ENCODE measurements around the gene ACOT4. TPM values are rescaled to one million over a fixed set of nuclear protein-coding genes. Genes with fewer than 3 reads are reported as not detected.
"Not testable (repeated sequence)": the region's sequence is repeated elsewhere in the genome, so short reads cannot be mapped to it uniquely, and the experiment has no call there.

Gene ACOT4, protein sequence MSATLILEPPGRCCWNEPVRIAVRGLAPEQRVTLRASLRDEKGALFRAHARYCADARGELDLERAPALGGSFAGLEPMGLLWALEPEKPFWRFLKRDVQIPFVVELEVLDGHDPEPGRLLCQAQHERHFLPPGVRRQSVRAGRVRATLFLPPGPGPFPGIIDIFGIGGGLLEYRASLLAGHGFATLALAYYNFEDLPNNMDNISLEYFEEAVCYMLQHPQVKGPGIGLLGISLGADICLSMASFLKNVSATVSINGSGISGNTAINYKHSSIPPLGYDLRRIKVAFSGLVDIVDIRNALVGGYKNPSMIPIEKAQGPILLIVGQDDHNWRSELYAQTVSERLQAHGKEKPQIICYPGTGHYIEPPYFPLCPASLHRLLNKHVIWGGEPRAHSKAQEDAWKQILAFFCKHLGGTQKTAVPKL
- 1 to 10 TPM; 1.7 to 6.5 (median 2.4) TPM for total RNA-seq

DNA sequence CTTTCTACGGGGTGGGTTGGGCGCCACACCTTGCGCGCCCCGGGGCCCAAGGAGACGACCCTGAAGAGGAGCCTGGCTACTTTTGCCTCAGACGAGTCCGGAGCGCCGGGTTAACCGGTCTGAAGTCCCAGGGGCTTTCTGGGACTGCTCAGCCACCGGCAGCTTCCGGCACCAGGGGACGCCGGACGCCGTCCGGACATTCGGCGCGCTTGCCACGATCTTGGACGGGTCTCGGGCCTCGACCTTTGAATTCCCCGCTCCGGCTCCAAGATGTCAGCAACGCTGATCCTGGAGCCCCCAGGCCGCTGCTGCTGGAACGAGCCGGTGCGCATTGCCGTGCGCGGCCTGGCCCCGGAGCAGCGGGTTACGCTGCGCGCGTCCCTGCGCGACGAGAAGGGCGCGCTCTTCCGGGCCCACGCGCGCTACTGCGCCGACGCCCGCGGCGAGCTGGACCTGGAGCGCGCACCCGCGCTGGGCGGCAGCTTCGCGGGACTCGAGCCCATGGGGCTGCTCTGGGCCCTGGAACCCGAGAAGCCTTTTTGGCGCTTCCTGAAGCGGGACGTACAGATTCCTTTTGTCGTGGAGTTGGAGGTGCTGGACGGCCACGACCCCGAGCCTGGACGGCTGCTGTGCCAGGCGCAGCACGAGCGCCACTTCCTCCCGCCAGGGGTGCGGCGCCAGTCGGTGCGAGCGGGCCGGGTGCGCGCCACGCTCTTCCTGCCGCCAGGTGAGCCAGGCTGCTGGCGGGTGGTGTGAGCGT is at the start of gene ACOT4:
TSS of gene ACOT4 (plus strand) at position 184 of the 760 bp plus-strand sequence. CDS start at position 271, 87 bp downstream.
- ATAC-seq (ENCODE audit: low FRiP score) = peak; percentile 82
- TF ChIP-seq, protein P1, sequence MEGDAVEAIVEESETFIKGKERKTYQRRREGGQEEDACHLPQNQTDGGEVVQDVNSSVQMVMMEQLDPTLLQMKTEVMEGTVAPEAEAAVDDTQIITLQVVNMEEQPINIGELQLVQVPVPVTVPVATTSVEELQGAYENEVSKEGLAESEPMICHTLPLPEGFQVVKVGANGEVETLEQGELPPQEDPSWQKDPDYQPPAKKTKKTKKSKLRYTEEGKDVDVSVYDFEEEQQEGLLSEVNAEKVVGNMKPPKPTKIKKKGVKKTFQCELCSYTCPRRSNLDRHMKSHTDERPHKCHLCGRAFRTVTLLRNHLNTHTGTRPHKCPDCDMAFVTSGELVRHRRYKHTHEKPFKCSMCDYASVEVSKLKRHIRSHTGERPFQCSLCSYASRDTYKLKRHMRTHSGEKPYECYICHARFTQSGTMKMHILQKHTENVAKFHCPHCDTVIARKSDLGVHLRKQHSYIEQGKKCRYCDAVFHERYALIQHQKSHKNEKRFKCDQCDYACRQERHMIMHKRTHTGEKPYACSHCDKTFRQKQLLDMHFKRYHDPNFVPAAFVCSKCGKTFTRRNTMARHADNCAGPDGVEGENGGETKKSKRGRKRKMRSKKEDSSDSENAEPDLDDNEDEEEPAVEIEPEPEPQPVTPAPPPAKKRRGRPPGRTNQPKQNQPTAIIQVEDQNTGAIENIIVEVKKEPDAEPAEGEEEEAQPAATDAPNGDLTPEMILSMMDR (IDR thresholded peaks at IDR 0.05) = no peak
- DNase-seq (ENCODE audit: low spot score) = no peak

DNA sequence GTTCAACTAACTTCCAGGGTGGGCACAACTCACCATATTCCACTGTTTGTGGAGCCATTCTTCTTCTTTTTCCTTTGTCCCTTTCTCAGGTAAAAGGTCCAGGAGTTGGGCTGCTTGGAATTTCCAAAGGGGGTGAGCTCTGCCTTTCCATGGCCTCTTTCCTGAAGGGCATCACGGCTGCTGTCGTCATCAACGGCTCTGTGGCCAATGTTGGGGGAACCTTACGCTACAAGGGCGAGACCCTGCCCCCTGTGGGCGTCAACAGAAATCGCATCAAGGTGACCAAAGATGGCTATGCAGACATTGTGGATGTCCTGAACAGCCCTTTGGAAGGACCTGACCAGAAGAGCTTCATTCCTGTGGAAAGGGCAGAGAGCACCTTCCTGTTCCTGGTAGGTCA is 48.7 kb upstream of the ACOT4 start:
- not testable (repeated sequence) for DNase-seq (ENCODE audit: low spot score); ATAC-seq (ENCODE audit: low FRiP score)

DNA sequence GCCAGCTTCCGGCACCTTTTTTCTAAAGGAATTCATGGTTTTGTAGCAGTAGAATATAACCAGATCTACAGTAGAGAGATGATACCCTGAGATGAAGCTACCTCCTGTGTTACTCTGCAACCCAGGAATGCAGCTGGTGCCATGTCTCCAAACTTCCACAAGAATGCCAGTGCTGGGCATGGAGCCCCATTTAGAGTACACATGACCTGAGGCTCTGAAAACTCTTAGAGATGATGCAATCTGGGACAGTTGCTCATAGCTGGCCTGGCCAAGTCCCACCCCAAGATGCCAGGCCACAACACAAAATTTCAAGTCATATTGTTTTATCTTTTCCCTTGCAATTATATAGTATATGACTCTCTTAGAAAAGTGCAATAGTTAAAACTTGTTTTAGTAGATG is 46.3 kb upstream of the ACOT4 start:
- ATAC-seq (ENCODE audit: low FRiP score); DNase-seq (ENCODE audit: low spot score): not testable (repeated sequence)

DNA sequence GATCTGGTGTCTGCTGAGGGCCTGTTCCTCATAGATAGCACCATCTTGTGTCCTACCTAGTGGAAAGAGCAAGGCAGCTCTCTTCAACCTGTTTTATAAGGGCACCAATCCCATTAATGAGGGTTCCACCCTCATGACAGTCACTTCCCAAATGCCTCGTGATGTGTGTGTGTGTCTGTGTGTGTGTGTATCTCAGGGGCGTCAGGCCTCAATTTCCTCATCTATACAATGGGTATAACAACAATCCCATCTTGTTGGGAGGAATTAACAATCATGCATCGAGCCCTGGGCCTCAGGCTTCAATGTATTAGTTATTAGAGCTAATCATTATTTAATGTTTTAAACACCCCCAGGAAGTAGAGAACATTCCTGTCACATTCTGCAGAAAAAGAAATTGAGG is 42.6 kb upstream of the ACOT4 start:
- not testable (repeated sequence) for DNase-seq (ENCODE audit: low spot score); ATAC-seq (ENCODE audit: low FRiP score)

DNA sequence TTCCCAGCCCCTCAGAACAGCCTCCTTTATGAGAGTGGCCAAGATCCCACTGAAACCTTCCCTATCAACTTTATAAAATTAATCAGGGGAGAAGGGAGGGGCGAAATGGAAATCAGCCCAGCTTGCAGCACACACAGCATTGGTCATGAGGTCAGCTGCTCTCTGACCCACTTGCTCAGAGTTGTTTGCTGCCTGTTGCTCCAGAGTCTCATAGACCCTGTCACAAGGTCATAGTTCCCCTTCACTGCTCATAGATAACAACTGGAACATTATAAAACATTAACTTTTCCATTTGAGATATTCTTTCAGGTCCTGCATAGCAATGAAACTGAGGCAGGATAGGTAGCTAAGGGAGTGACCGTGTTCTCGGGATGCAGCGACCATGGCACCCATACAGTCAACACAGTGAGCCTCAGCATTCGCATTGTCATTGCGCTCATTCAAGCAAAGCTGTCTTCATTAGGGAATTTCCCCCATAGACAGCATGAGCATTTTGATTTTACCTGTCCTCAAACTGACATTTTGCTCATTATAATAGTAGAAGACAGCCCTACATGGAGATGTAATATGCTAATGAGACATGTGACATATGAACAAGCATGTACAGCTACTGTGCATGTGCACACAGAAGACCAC is 41.7 kb upstream of the ACOT4 start:
- not testable (repeated sequence) for ATAC-seq (ENCODE audit: low FRiP score); DNase-seq (ENCODE audit: low spot score)

DNA sequence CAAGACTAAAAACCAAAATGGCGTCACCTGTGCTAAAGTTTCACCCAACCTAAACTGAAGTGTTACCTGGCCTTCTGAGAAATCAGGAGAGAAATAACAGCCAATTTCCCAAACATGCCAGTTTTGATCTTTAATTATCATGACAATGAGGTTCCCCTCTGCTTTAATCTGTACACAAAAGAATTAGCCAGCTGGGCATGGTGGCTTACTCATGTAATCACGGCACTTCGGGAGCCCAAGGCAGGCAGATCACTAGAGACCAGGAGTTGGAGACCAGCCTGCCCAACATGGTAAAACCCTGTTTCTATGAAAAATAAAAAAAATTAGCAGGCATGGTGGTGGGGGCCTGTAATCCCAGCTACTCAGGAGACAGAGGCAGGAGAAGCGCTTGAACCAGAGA is 37.8 kb upstream of the ACOT4 start:
- no peak for DNase-seq (ENCODE audit: low spot score)
- TF ChIP-seq, protein P1 (IDR thresholded peaks at IDR 0.05) = no peak
- ATAC-seq (ENCODE audit: low FRiP score) = no peak

DNA sequence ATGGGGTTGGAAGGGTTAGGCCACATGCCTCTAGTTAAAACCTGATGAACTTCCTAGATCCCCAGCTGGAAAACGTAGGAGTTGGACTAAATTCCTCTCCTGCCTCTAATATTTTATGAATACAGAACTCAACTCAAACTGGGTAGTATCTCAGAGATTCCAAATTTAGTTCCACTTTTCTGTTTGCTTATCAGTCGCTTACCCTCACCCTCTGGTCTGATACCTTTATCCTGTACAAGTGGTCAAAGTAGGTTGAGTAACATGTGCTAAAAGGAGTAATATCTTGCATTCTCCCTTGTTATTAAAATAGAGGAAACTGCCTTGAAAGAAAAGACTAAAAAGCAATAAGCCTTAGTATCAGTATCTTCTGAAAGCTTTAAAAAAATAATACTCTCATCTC is 34.5 kb upstream of the ACOT4 start:
- not testable (repeated sequence) for DNase-seq (ENCODE audit: low spot score); ATAC-seq (ENCODE audit: low FRiP score)

DNA sequence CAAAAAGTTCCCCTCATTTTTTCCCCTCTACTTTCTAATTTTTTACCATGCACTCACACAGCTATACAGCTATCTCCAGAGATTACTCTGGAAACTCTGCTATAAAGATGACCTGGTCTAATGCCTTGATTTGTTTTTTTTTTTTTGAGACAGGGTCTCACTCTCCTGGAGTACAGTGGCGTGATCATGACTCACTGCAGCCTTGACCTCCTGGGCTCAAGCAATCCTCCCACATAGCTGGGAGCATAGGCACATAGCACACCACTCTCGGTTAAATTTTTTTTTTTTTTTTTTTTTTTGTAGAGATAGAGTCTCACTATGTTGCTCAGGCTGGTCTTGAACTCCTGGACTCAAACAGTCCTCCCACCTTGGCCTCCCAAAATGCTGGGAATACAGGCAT is 33.4 kb upstream of the ACOT4 start:
- DNase-seq (ENCODE audit: low spot score) = not testable (repeated sequence)

DNA sequence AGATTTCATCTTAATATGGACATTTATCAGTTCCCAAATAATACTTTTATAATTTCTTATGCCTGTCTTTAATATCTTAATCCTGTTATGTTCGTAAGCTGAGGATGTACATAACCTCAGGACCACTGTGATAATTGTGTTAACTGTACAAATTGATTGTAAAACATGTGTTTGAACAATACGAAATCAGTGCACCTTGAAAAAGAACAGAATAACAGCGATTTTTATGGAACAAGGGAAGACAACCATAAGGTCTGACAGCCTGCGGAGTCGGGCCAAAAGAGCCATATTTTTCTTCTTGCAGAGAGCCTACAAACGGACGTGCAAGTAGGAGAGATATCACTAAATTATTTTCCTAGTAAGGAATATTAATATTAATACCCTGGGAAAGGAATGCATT is 29.4 kb upstream of the ACOT4 start:
- not testable (repeated sequence) for ATAC-seq (ENCODE audit: low FRiP score); DNase-seq (ENCODE audit: low spot score)

More for the DNA sequence above, 33.4 kb upstream of the ACOT4 start:
- not testable (repeated sequence) for ATAC-seq (ENCODE audit: low FRiP score)

DNA sequence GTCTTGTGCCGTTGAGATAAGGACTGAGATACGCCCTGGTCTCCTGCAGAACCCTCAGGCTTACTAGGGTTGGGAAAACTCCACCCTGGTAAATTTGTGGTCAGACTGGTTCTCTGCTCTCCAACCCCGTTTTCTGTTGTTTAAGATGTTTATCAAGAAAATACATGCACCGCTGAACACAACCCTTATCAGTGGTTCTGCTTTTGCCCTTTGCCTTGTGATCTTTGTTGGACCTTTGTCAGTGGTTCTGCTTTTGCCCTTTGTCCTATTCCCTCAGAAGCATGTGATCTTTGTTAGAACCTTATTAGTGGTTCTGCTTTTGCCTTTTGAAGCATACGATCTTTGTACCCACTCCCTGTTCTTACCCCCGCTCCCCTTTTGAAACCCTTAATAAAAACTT is 29.0 kb upstream of the ACOT4 start:
- not testable (repeated sequence) for DNase-seq (ENCODE audit: low spot score); ATAC-seq (ENCODE audit: low FRiP score)

DNA sequence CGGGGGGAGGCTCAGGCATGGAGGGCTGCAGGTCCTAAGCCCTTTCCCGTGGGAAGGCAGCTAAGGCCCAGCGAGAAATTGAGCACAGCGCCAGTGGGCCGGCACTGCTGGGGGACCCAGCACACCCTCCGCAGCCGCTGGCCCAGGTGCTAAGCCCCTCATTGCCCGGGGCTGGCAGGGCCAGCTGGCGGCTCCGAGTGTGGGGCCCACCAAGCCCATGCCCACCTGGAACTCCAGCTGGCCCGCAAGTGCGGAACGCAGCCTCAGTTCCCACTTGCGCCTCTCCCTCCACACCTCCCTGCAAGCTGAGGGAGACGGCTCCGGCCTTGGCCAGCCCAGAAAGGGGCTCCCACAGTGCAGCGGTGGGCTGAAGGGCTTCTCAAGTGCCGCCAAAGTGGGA is 25.2 kb upstream of the ACOT4 start:
- DNase-seq (ENCODE audit: low spot score); ATAC-seq (ENCODE audit: low FRiP score): not testable (repeated sequence)

DNA sequence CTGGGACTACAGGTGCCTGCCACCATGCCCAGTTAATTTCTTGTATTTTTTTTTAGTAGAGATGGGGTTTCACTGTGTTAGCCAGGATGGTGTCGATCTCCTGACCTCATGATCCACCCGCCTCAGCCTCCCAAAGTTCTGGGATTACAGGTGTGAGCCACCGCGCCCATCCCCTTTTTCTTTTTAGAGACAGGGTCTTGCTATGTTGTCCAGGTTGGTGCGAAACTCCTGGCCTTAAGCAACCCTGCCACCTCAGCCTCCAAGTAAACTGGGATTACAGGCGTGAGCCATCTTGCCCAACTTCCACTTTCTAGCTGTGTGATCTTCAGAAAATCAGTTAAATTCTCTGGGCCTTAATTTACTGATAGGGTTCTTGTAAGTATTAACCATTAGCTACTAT is 24.7 kb upstream of the ACOT4 start:
- not testable (repeated sequence) for DNase-seq (ENCODE audit: low spot score); ATAC-seq (ENCODE audit: low FRiP score)

Data from omental fat pad (tissue), 4 donors.